Activated T-cell treated with anti-CD3 and anti-CD28 coated beads, Interleukin-2, amount 50 U/mL, for 72 hours (primary cell): ENCODE measurements around the gene C3. TPM values are rescaled to one million over a fixed set of nuclear protein-coding genes. Genes with fewer than 3 reads are reported as not detected.

Experiments
- ATAC-seq, 2 donors: fragments of 150-1000 bp; cut with Tn5 transposase; replicated peaks in 1 of 2; 2 replicates each; pipeline ENCODE4 v1.10.0; 2021; ENCODE audit warnings: moderate library complexity in 2 of 2, mild to moderate bottlenecking in 1 of 2
- DNase-seq, 2 donors: peaks; one replicate each; pipeline ENCODE4 v3.0.0; 2021 to 2022; ENCODE audit warnings: mixed read lengths in 1 of 2
- H3K27ac Mint-ChIP-seq: one replicate; pipeline ENCODE4 v1.8.0; 2022; ENCODE audit warnings: mild to moderate bottlenecking, moderate library complexity, mixed read lengths
- H3K27me3 Mint-ChIP-seq: one replicate; pipeline ENCODE4 v1.8.0; 2022; ENCODE audit warnings: low read depth, mixed read lengths
- H3K36me3 Mint-ChIP-seq, 2 donors: one replicate each; pipeline ENCODE4 v1.8.0; 2022; ENCODE audit warnings: mixed read lengths in 2 of 2, mild to moderate bottlenecking in 1 of 2; ENCODE audit not compliant: insufficient read depth in 2 of 2
- H3K4me1 Mint-ChIP-seq: one replicate; pipeline ENCODE4 v1.8.0; 2022; ENCODE audit warnings: low read depth, mixed read lengths
- H3K4me3 Mint-ChIP-seq, 2 donors: one replicate each; pipeline ENCODE4 v1.8.0; 2022; ENCODE audit warnings: mild to moderate bottlenecking in 2 of 2, mixed read lengths in 2 of 2, moderate library complexity in 2 of 2
- H3K9me3 Mint-ChIP-seq, 2 donors: one replicate each; pipeline ENCODE4 v1.8.0; 2022; ENCODE audit warnings: mixed read lengths in 2 of 2
- total RNA-seq, 2 donors: library from RNA; stranded (reverse); gene quantifications; one replicate each; pipeline ENCODE4 v1.2.3, GENCODE V29; 2022

Gene C3
- total RNA-seq, 2 donors from 2014 or later, result 1.8 to 2.5 TPM

DNA sequence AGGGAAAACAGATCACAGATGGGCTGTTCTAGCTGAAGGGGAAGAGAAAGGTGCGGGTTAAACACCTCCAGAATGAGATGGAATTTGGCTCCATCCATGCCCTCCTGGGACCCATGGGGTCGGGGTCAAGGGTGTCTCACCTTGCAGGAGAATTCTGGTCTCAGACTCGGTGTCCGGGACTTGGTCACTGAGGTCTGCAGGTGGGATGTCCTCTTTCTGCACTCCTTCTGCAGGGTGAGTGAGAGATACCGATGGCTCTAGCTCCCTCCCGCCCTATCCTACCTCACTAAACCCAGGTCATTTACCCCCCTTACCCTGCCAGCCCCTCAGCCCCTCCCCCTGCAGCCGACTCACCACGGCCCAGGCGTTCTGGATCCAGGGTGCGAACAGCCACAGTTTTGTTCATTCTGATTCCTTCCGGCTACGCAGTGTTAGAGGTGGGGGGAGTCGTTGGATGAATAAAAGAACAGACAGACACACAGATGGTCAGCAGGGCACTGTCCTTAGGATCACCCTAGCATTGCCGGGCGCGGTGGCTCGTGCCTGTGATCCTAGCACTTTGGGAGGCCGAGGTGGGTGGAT lies 24.1 kb downstream of the C3 start:
- no peaks in the 10 kb centered on the region for H3K27me3 Mint-ChIP-seq
- H3K4me1 Mint-ChIP-seq, result peaks cover 10% of the 10 kb centered on the region
- H3K36me3 Mint-ChIP-seq, result peaks cover 0 to 2% of the 10 kb centered on the region in 2 donors
- no peak overlapping the region for H3K4me3 Mint-ChIP-seq
- H3K27ac Mint-ChIP-seq, result no peak overlapping the region
- peaks cover 0 to 1% of the 10 kb centered on the region in 2 donors for H3K9me3 Mint-ChIP-seq
- ATAC-seq (no peak), DNase-seq (no peak)

DNA sequence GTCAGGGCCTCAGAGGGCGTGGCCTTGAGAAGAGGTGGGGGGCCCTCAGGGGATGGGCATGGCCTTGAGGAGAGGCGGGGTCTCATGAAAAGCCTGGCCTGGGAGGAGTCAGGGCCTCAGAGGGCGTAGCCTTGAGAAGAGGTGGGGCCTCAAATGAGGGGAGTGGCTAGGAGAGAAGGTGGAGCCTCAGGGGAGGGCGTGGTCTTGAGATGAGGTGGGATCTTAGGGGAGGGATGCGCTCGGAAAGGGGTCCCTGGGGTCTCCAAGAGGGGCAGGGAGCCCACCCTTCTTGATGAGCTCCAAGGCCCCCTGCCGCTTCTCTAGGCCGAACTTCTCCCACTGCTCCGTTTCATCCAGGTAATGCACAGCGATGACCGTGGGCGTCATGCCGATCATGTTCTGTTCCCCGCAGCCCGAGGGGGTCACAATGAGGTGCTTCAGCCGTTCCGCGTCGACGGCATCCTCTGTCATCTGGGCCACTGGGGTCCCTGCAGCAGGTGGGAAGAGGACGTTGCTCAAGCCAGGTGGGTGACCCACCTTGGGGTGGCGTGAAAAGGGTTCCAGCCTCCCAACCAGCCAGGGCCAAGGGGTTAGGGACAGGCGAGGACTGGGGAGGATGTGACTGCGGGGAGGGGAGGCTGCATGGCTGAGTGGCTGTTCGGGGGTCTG lies 26.2 kb downstream of the C3 start:
- no peaks in the 10 kb centered on the region for H3K27me3 Mint-ChIP-seq
- no peak for ATAC-seq
- DNase-seq, result no peak
- no peaks in the 10 kb centered on the region for H3K9me3 Mint-ChIP-seq
- peaks cover 0 to under 1% of the 10 kb centered on the region in 2 donors for H3K36me3 Mint-ChIP-seq
- peaks cover 10% of the 10 kb centered on the region for H3K4me1 Mint-ChIP-seq
- H3K4me3 Mint-ChIP-seq, result no peak overlapping the region
- no peak overlapping the region for H3K27ac Mint-ChIP-seq

DNA sequence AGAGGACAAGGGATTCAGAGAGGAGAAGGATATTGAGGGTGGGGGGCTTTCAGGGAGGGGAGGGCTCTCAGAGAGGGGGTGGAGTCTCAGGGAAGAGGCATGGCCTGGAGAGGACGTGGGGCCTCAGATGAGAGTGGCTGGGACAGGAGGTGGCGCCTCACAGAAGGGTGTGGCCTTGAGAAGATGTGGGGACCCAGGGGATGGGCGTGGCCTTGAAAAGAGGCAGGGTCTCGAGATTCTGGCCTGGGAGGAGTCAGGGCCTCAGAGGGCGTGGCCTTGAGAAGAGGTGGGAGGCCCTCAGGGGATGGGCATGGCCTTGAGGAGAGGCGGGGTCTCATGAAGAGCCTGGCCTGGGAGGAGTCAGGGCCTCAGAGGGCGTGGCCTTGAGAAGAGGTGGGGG lies 26.8 kb downstream of the C3 start:
- DNase-seq (no peak), ATAC-seq (no peak)
- H3K4me1 Mint-ChIP-seq, result peaks cover 12% of the 10 kb centered on the region
- peaks cover 2% of the 10 kb centered on the region in 2 donors for H3K9me3 Mint-ChIP-seq
- H3K27me3 Mint-ChIP-seq, result no peaks in the 10 kb centered on the region
- H3K4me3 Mint-ChIP-seq, result no peak overlapping the region
- peaks cover 0 to 3% of the 10 kb centered on the region in 2 donors for H3K36me3 Mint-ChIP-seq
- H3K27ac Mint-ChIP-seq, result no peak overlapping the region

DNA sequence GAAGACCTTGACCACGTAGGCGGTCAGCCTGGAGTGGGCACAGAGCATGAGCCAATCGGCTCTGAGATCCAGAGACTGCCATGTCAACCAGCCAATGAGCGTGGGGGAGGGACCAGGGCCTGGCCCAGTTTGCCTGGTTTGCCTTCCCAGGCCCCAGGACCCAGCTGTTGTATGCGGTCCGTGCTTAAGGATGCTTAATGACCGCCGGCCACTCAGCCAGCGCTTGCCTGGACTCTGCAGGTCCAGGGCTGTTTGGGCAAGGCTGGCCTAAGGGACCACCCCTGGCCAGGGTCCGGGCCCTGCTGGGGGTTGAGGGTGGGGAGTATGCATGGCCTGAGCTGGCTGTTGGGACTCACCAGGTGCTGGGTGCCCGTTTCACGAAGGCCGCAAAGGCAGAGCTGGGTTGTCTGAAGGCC lies 27.4 kb downstream of the C3 start:
- Mint-ChIP-seq H3K4me1 (peaks cover 14% of the 10 kb centered on the region), H3K4me3 (no peak overlapping the region)

DNA sequence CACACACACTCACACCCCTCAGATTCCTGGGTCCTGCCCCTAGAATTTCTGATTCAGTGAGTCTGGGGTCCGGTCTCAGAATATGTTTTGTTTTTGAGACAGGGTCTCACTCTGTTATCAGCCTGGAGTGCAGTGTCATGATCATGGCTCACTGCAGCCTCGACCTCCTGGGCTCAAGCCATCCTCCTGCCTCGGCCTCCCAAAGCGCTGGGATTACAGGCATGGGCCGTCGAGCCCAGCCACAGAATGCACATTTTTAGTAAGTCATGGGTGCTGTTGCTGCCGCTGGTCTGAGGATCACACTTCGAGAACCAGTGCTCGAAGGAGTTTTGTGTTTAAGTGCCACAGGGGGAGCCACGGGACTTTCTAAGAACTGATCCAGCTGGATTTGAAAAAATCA lies 28.4 kb downstream of the C3 start:
- peaks cover 3 to 4% of the 10 kb centered on the region in 2 donors for H3K9me3 Mint-ChIP-seq
- H3K27ac Mint-ChIP-seq, result no peak overlapping the region
- peaks cover 0 to 3% of the 10 kb centered on the region in 2 donors for H3K36me3 Mint-ChIP-seq
- no peaks in the 10 kb centered on the region for H3K27me3 Mint-ChIP-seq
- ATAC-seq (no peak), DNase-seq (no peak)
- peaks cover 16% of the 10 kb centered on the region for H3K4me1 Mint-ChIP-seq
- H3K4me3 Mint-ChIP-seq, result no peak overlapping the region

More for the DNA sequence above, 27.4 kb downstream of the C3 start:
- peaks cover 3 to 4% of the 10 kb centered on the region in 2 donors for H3K9me3 Mint-ChIP-seq
- ATAC-seq (no peak), DNase-seq (no peak)
- no peaks in the 10 kb centered on the region for H3K27me3 Mint-ChIP-seq
- peaks cover 0 to 3% of the 10 kb centered on the region in 2 donors for H3K36me3 Mint-ChIP-seq
- H3K27ac Mint-ChIP-seq, result no peak overlapping the region

DNA sequence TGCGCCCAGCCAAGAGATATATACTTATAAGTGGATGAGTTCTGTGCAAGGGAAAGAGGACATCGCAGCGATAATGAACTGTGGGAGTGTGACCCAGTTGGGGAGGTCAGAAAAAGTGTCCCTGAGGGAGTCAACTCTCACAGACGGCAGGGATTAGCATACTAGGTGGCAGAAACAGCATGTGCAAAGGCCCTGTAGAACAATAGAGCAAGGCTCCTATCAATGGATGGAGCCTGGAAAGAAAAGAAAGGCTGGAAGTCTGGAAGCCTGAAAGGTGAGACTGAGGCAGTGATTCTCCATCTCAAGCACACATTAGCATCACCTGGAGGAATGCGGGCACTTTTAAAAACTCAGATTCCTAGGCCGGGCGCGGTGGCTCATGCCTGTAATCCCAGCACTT lies 29.1 kb downstream of the C3 start:
- DNase-seq (no peak), ATAC-seq (no peak)
- peaks cover 0 to 3% of the 10 kb centered on the region in 2 donors for H3K36me3 Mint-ChIP-seq
- H3K4me1 Mint-ChIP-seq, result peaks cover 11% of the 10 kb centered on the region
- H3K9me3 Mint-ChIP-seq, result peaks cover 3 to 4% of the 10 kb centered on the region in 2 donors
- H3K4me3 Mint-ChIP-seq, result no peak overlapping the region
- no peak overlapping the region for H3K27ac Mint-ChIP-seq
- H3K27me3 Mint-ChIP-seq, result no peaks in the 10 kb centered on the region

DNA sequence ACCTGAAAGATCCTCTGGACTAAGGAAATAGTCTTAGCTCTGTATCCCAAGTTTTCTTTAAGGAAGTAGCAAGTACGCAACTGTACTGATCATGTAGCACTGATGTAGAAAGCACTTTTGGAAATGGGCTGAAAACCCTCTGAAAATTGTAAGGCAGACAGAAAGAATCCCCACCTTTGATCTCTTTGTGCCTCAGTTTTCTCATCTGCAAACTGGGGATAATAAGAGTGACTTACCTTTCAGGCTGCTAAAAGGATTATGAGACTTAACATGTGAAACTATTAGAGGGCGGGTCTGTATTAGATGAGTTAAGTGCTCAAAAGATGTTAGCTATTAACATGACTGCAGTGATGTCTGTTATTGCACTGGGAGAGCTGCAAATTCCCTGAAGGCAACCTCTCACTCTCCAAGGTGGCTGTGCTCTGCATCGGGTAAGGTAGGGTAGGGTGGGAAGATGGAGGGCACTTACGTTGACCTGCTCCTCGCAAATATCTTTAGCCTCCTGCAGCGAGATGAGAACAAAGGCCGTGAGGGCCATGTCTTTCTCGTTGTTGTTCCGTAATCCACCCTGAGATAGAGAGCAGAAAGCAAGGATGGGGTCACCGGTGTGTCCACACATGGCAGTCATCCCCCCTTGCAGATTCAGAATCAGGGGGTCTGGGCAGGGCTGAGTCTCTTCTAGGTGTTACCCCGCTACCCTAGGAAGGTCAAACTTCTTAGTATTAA lies 30.1 kb downstream of the C3 start:
- H3K36me3 Mint-ChIP-seq, result peaks cover 0 to 3% of the 10 kb centered on the region in 2 donors
- peaks cover 3 to 4% of the 10 kb centered on the region in 2 donors for H3K9me3 Mint-ChIP-seq
- no peak overlapping the region for H3K27ac Mint-ChIP-seq
- no peak overlapping the region for H3K4me3 Mint-ChIP-seq
- peaks cover 10% of the 10 kb centered on the region for H3K4me1 Mint-ChIP-seq
- ATAC-seq, result no peak
- DNase-seq, result no peak
- no peaks in the 10 kb centered on the region for H3K27me3 Mint-ChIP-seq

DNA sequence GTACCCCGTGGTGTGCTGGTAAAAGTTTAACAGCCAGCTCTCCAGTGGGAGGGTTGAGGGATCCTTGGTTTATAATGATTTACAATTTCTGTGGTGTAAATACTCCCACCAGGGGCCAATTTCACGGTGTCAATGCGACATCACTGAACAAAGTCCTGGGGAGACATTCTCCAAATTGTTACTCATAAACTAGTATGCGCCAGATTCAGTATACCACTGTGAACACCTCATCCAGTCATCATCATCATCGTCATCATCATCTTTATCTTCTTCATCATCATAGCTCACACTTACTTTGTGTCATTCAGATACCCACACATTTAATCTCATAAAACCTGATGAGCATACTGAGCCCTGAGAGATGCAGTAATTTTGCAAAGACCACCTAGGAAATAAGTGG lies 33.3 kb downstream of the C3 start:
- Mint-ChIP-seq H3K27me3 (peaks cover 6% of the 10 kb centered on the region), H3K4me3 (no peak overlapping the region), H3K9me3 (peaks cover 4% of the 10 kb centered on the region in 2 donors), H3K4me1 (peaks cover 22% of the 10 kb centered on the region), H3K36me3 (peaks cover 0 to 3% of the 10 kb centered on the region in 2 donors), H3K27ac (no peak overlapping the region)
- peak; percentile 80 to 88 for ATAC-seq
- no peak for DNase-seq

DNA sequence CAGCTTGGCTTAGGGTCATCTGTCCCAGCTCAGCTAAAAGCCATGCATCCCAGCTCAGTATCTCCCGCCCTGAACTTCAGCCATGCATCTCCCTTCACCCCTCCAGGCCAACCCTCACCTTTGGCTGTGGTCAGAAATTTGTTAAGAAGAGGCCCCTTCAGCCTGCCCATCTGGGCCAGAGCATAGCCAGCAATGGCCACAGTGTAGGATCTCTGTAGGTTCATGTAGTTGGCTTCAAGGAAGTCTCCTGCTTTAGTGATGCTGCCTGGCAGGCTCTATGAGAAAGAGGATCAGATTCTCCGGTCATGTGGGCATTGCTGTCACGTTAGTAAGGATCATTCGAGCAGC lies 33.8 kb downstream of the C3 start:
- H3K27ac Mint-ChIP-seq, result no peak overlapping the region
- peaks cover 22% of the 10 kb centered on the region for H3K4me1 Mint-ChIP-seq
- H3K27me3 Mint-ChIP-seq, result peaks cover 6% of the 10 kb centered on the region
- ATAC-seq (no peak), DNase-seq (no peak)
- peaks cover 4% of the 10 kb centered on the region in 2 donors for H3K9me3 Mint-ChIP-seq
- no peak overlapping the region for H3K4me3 Mint-ChIP-seq
- H3K36me3 Mint-ChIP-seq, result peaks cover 0 to 3% of the 10 kb centered on the region in 2 donors

DNA sequence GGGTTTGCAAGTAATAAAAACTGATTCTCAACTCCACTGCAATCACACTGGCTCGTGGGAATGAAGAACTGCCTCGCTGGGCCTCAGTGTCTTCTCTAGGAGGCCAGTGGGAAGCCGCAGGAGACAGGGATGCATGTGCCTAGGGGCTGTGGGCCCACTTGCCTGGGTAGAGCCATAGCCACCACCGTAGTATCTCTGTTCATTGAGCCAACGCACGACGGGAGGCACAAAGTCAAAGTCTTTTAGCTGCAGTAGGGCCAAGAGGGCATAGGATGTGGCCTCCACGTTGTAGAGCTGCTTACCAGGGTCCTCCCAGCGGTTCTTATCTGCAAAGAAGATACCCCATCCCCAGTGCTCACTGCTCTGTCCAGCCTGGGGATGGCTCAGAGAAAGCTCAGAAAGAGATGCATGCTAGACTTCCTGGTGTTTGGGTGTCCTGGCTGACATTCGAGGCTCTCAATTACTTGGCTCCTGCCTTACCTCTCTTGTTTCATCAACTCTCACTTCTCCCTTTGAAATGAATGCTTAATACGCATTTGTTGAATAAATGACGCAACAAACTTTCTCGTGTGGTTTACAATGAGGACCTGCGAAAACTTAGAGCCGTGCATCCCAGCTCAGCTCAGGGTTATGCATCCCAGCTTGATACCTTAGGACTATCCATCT lies 34.4 kb downstream of the C3 start:
- H3K4me3 Mint-ChIP-seq, result no peak overlapping the region
- DNase-seq (no peak), ATAC-seq (no peak)
- H3K27ac Mint-ChIP-seq, result no peak overlapping the region
- peaks cover 0 to 3% of the 10 kb centered on the region in 2 donors for H3K36me3 Mint-ChIP-seq
- H3K4me1 Mint-ChIP-seq, result peaks cover 22% of the 10 kb centered on the region
- peaks cover 6% of the 10 kb centered on the region for H3K27me3 Mint-ChIP-seq
- H3K9me3 Mint-ChIP-seq, result peaks cover 4% of the 10 kb centered on the region in 2 donors

DNA sequence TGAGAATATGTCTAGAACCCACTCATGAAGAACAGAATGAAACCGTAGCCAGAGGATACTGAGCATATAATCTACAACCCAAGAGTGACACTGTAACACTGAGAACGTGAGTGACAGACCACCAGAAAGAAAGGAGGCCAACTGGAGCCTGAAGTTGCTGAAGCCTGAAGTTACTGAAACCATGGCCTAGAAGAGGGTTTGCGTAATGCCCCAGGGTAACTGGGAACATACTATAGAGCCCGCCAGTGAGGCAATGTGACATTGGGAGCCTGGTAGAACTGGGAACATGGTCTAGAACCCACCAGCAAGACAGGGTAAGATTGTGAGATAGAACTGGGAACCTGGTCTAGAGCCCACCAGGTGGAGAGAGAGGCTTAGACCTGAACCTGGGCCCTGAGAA lies 35.0 kb downstream of the C3 start:
- Mint-ChIP-seq H3K4me1 (peaks cover 29% of the 10 kb centered on the region), H3K27me3 (peaks cover 6% of the 10 kb centered on the region), H3K9me3 (peaks cover 6% of the 10 kb centered on the region in 2 donors), H3K27ac (no peak overlapping the region), H3K4me3 (no peak overlapping the region), H3K36me3 (peaks cover 0 to 5% of the 10 kb centered on the region in 2 donors)
- ATAC-seq, result no peak
- no peak for DNase-seq

DNA sequence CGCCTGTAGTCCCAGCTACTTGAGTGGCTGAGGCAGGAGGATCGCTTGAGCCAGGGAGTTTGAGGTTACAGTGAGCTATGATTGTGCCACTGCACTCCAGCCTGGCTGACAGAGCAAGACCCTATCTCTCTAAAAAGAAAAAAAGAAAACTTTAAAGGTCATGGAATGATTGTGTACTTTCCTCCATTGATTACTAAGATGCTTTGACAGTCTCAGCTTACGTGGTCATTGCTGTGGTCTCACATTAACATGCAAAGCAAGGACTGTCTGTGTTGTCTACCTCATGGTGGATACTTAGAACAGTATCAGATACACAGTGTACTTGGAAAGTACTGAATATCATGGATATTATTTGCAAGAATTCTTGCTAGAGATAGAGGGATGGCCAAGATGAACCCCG lies 36.5 kb downstream of the C3 start:
- Mint-ChIP-seq H3K9me3 (peaks cover 12% of the 10 kb centered on the region in 2 donors), H3K27me3 (peaks cover 6% of the 10 kb centered on the region), H3K4me1 (peaks cover 43% of the 10 kb centered on the region), H3K27ac (no peak overlapping the region), H3K4me3 (no peak overlapping the region), H3K36me3 (peaks cover 5 to 9% of the 10 kb centered on the region in 2 donors)
- ATAC-seq (peak; percentile 53 to 75), DNase-seq (no peak)

DNA sequence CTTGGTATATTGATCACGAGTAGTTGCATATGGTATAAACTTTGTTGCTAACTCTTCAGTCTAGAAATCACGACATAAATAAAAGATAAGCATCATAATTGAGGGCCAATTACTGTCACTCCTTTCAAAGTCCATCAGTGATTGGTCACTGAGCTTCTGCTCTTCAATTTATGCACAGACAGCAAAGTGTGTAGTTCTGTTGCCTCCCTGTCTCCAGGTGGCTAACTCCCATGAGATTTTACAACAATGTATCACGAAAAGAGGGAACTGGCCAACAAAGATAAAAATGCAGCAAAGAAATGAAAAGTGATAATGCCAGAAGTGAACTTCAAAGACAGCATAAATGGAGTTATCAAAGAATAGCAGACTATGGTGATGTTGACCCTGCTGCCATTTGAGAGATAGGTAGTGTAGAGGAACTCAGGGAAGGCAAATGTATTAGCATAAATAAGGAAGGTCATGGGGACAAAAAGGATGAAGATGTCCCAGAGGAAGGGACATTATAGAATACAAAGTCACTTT lies 37.8 kb downstream of the C3 start:
- Mint-ChIP-seq H3K9me3 (peaks cover 8 to 10% of the 10 kb centered on the region in 2 donors), H3K36me3 (peaks cover 10 to 14% of the 10 kb centered on the region in 2 donors), H3K4me1 (peaks cover 52% of the 10 kb centered on the region), H3K4me3 (no peak overlapping the region), H3K27me3 (peaks cover 6% of the 10 kb centered on the region), H3K27ac (no peak overlapping the region)
- DNase-seq (no peak), ATAC-seq (no peak)
